Stimulated activated CD4-positive, alpha-beta T cell treated with anti-CD3 and anti-CD28 coated beads, TNF-alpha, amount 100 ng/mL, for 4 hours (primary cell): ENCODE results near the gene ADH1A.
"Not testable (repeated sequence)": the region's sequence is repeated elsewhere in the genome, so short reads cannot be mapped to it uniquely, and the experiment has no call there.

ENCODE experiments used
- DNase-seq, 3 experiments: peaks; one replicate each; pipeline ENCODE4 v3.0.0-alpha.2; 2020; ENCODE audit warnings: low read depth in 3 of 3

Gene ADH1A

GRCh38 chr4:99290848-99291786 lies at the start of gene ADH1A:
Gene ADH1A (minus strand): TSS chr4:99290985. CDS start chr4:99290914, 71 bp downstream.
- no peak for DNase-seq

- no peak for DNase-seq
These were observed 48.4 kb upstream of the ADH1A start for GRCh38 chr4:99339172-99339571.

- DNase-seq: no peak
These were observed 45.8 kb upstream of the ADH1A start for GRCh38 chr4:99336553-99336952.

- DNase-seq: no peak
These were observed 44.1 kb upstream of the ADH1A start for GRCh38 chr4:99334880-99335279.

- DNase-seq: no peak
These were observed 39.9 kb upstream of the ADH1A start for GRCh38 chr4:99330648-99331047.

- DNase-seq: no peak
These were observed 39.1 kb upstream of the ADH1A start for GRCh38 chr4:99329876-99330275.

- DNase-seq: no peak
These were observed 34.2 kb upstream of the ADH1A start for GRCh38 chr4:99324979-99325378.

GRCh38 chr4:99324361-99324760 lies 33.6 kb upstream of the ADH1A start:
- no peak for DNase-seq

- DNase-seq: no peak
These were observed 33.0 kb upstream of the ADH1A start for GRCh38 chr4:99323756-99324155.

GRCh38 chr4:99321241-99322191 lies 30.7 kb upstream of the ADH1A start, which contains the start of gene ADH1B:
Gene ADH1B (minus strand): TSS chr4:99321401. CDS start chr4:99321331, 70 bp downstream.
- no peak for DNase-seq

- not testable (repeated sequence) for DNase-seq
These were observed 27.0 kb upstream of the ADH1A start for GRCh38 chr4:99317811-99318210.

GRCh38 chr4:99317354-99317753 lies 26.6 kb upstream of the ADH1A start:
- no peak for DNase-seq

GRCh38 chr4:99315839-99316238 lies 25.1 kb upstream of the ADH1A start:
- no peak for DNase-seq

GRCh38 chr4:99314211-99314610 lies 23.4 kb upstream of the ADH1A start:
- DNase-seq: no peak

GRCh38 chr4:99310389-99310788 lies 19.6 kb upstream of the ADH1A start:
- no peak for DNase-seq

GRCh38 chr4:99305638-99306400 lies 15.0 kb upstream of the ADH1A start:
- no peak for DNase-seq

GRCh38 chr4:99301376-99302164 lies 10.8 kb upstream of the ADH1A start:
- no peak for DNase-seq

GRCh38 chr4:99300934-99301333 lies 10.1 kb upstream of the ADH1A start:
- no peak for DNase-seq

GRCh38 chr4:99293357-99293756 lies 2.6 kb upstream of the ADH1A start:
- no peak for DNase-seq

- no peak for DNase-seq
These were observed 5.4 kb downstream of the ADH1A start for GRCh38 chr4:99285387-99285786.

- no peak for DNase-seq
These were observed 8.1 kb downstream of the ADH1A start for GRCh38 chr4:99282731-99283130.
